Measurements from ENCODE around the gene RPS28. TPM values are rescaled to one million over a fixed set of nuclear protein-coding genes. Genes with fewer than 3 reads are reported as not detected.

RPS28 gene
- total RNA-seq, 4 donors from 2014 or later = 337 to 849 (median 372) TPM

GRCh38 chr19:8329996-8330395 is 8.7 kb downstream of the RPS28 start:
- TF ChIP-seq, protein P1, sequence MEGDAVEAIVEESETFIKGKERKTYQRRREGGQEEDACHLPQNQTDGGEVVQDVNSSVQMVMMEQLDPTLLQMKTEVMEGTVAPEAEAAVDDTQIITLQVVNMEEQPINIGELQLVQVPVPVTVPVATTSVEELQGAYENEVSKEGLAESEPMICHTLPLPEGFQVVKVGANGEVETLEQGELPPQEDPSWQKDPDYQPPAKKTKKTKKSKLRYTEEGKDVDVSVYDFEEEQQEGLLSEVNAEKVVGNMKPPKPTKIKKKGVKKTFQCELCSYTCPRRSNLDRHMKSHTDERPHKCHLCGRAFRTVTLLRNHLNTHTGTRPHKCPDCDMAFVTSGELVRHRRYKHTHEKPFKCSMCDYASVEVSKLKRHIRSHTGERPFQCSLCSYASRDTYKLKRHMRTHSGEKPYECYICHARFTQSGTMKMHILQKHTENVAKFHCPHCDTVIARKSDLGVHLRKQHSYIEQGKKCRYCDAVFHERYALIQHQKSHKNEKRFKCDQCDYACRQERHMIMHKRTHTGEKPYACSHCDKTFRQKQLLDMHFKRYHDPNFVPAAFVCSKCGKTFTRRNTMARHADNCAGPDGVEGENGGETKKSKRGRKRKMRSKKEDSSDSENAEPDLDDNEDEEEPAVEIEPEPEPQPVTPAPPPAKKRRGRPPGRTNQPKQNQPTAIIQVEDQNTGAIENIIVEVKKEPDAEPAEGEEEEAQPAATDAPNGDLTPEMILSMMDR (IDR thresholded peaks at IDR 0.05; ENCODE audit: low read depth) = no peak

GRCh38 chr19:8331263-8331845 is 10.1 kb downstream of the RPS28 start:
- TF ChIP-seq, protein P1 (IDR thresholded peaks at IDR 0.05; ENCODE audit: low read depth) = no peak

DNA sequence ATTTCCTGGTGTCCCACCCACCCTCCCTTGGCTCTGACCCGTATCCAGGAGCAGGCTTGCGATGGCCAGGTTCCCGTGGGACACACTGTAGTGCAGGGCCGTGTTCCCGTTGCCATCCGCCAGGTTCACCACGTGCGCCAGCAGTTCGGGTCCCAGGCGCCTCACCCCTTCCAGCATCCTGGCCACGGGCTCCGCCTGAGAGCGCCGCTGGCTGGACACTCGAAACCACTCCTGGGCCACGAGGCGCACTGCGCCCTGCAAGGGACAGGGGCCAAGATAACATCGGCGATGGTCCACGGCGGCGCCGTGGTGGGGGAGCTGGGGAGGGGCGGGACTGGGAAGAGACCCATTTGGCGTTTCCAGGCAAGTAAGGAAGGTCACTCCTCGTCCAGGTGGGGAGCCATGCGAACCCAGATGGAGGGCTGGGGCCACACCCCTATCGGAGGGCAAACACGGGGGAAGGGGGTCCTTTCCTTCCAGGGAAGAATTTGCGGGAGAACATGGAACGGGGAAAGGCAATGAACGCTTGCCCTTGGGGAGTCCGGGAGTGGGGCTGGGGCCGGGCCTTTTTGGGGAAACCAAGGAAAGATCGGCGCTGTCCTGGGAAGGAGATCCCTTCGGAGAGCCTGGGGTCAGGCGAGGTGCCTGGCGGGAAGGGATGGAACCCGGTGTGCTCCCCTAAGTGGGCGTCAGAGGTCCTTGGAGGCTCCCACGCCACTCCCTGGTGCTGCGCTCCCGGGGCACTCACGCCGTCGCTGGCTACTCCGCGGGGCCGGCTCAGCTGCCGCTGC is 11.9 kb downstream of the RPS28 start:
- TF ChIP-seq, protein P1 (IDR thresholded peaks at IDR 0.05; ENCODE audit: low read depth) = no peak

DNA sequence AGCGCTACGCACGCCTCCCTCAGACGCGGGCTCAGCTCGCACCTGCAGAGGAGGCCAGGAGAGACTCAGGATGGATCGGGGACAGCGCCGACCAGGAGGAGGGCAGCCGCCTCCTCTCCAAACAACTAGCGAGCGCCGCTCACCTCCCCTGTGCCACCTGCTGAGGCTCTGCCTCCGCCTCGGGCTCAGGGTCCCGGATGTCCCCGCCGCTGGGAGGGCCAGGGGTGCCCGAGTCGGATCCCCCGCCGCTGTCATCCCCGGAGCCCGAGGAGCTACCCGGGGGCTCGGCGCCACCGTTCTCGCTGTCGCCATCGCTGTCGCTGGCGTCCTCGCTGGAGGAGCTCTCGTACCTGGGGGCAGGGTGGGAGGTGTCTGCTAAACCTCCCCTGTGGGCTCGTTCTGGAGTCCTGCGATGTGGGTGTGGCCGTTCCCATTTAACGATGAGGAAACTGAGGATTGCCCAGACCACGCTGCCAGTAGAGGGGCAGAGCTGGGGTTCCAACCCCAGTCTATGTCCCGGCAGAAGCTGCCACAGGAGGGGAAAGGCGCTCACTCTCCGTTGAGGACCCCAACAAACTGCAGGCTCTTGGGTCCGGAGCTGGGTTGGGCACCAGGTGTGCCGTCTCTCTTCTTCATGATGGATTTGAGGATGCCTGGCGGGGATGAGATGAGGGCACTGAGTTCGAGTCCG is 12.6 kb downstream of the RPS28 start:
- TF ChIP-seq, protein P1 (IDR thresholded peaks at IDR 0.05; ENCODE audit: low read depth) = no peak

GRCh38 chr19:8334458-8335342 is 13.4 kb downstream of the RPS28 start:
- TF ChIP-seq, protein P1 (IDR thresholded peaks at IDR 0.05; ENCODE audit: low read depth) = no peak

DNA sequence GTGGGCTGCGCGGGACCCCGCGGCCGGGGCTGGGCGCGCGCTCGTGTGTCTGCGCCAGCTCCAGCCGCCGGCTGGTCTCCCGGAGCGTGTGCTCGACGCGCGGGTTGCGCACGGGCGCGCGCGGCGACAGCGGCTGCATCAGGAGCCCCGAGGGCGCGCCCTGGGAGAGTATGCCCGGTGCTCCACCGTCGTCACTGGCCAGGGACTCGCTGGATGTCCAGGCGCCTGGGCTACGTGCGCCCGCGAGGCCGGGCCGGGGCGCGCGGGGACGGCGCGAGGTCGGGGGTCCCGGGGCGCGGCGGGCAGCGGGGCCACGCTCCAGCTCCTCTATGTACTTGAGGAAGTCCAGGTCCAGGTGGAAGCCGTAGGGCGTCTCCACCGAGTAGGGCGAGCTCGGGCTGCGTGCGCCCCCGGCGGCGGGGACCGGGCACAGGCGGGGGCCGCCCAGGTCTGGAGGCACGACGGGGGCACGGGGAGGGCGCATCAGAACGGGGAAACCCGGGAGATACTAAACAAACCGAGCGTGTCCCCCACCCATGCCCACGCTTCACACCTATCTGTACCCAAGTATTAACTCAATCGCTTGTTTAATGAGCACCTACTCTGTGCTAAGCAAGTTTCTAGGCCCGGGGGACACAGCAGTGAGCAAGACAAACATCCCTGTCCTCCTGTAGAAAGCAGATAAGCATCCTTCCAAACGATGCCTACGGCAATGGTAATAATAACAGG is 14.2 kb downstream of the RPS28 start:
- TF ChIP-seq, protein P1 (IDR thresholded peaks at IDR 0.05; ENCODE audit: low read depth) = no peak
